HG03442 (cell line): ENCODE measurements around the gene GNG7.
"Not testable (repeated sequence)": the region's sequence is repeated elsewhere in the genome, so short reads cannot be mapped to it uniquely, and the experiment has no call there.

Experiments used
- ATAC-seq: cut with Tn5 transposase; IDR thresholded peaks from one replicate; pipeline ENCODE4 v1.9.1; 2021; ENCODE audit warnings: mild to moderate bottlenecking, moderate library complexity; ENCODE audit not compliant: unreplicated experiment

GNG7 gene

GRCh38 chr19:2493448-2493847 lies 209.0 kb downstream of the GNG7 start:
- ATAC-seq: not testable (repeated sequence)

GRCh38 chr19:2492870-2493269 lies 209.6 kb downstream of the GNG7 start:
- no peak for ATAC-seq

GRCh38 chr19:2491130-2491801 lies 211.2 kb downstream of the GNG7 start:
- ATAC-seq: no peak

GRCh38 chr19:2490659-2491058 lies 211.8 kb downstream of the GNG7 start:
- no peak for ATAC-seq

- ATAC-seq: no peak
Measured at GRCh38 chr19:2488942-2489731, 213.4 kb downstream of the GNG7 start.

- no peak for ATAC-seq
Measured at GRCh38 chr19:2488405-2488941, 214.0 kb downstream of the GNG7 start.

GRCh38 chr19:2487842-2488241 lies 214.7 kb downstream of the GNG7 start:
- ATAC-seq: no peak

- no peak for ATAC-seq
Measured at GRCh38 chr19:2487090-2487489, 215.4 kb downstream of the GNG7 start.

GRCh38 chr19:2485428-2485827 lies 217.1 kb downstream of the GNG7 start:
- no peak for ATAC-seq

GRCh38 chr19:2484178-2484937 lies 218.1 kb downstream of the GNG7 start:
- no peak for ATAC-seq

GRCh38 chr19:2483484-2484151 lies 218.9 kb downstream of the GNG7 start:
- no peak for ATAC-seq

- ATAC-seq: no peak
Measured at GRCh38 chr19:2483084-2483483, 219.4 kb downstream of the GNG7 start.

GRCh38 chr19:2482354-2483038 lies 220.0 kb downstream of the GNG7 start:
- ATAC-seq: no peak

GRCh38 chr19:2481466-2481865 lies 221.0 kb downstream of the GNG7 start:
- no peak for ATAC-seq

- no peak for ATAC-seq
Measured at GRCh38 chr19:2479556-2480194, 222.8 kb downstream of the GNG7 start.

GRCh38 chr19:2478756-2479555 lies 223.5 kb downstream of the GNG7 start:
- ATAC-seq: no peak

- ATAC-seq: no peak
Measured at GRCh38 chr19:2478278-2478755, 224.2 kb downstream of the GNG7 start.

GRCh38 chr19:2477732-2478191 lies 224.7 kb downstream of the GNG7 start:
- ATAC-seq: no peak
